K562 (cell line): ENCODE results near the gene MAGI2.

ENCODE experiments used
- EZH2 ChIP-seq: IDR thresholded peaks from 2 replicates; pipeline ENCODE4 v1.6.1; 2012; ENCODE audit warnings: low read depth, mild to moderate bottlenecking, inconsistent platforms, low read length, borderline replicate concordance
- ZBTB17 ChIP-seq: fragments of 450-650 bp; formaldehyde crosslinking; IDR thresholded peaks from 2 replicates; pipeline ENCODE4 v1.4.0; 2020; ENCODE audit warnings: mild to moderate bottlenecking
- ZBTB33 ChIP-seq: sonication (generic); formaldehyde crosslinking; IDR thresholded peaks from 2 replicates; pipeline ENCODE4 v1.8.1; 2023; ENCODE audit warnings: mild to moderate bottlenecking, missing genetic modification reagents

- TF ChIP-seq ZBTB17 (CRISPR knock-in tag) (no peak), ZBTB33 (CRISPR knock-in tag) (no peak), EZH2 (no peak)
Measured at GRCh38 chr7:79212334-79212733, 241.1 kb downstream of the MAGI2 start.
